HEK293 (cell line): Measurements from ENCODE around the gene USP24.

Experiments used
- REST ChIP-seq: fragments of 450-650 bp; formaldehyde crosslinking; IDR thresholded peaks from 2 replicates; pipeline ENCODE4 v1.5.1; 2016; ENCODE audit warnings: missing biosample characterization, missing genetic modification characterization
- SALL2 ChIP-seq: fragments of 450-650 bp; formaldehyde crosslinking; IDR thresholded peaks from 2 replicates; pipeline ENCODE4 v1.5.0; 2017; ENCODE audit warnings: missing biosample characterization, mild to moderate bottlenecking, missing genetic modification characterization, borderline replicate concordance
- ZFP37 ChIP-seq: fragments of 450-650 bp; formaldehyde crosslinking; IDR thresholded peaks from 2 replicates; pipeline ENCODE4 v1.5.1; 2016; ENCODE audit warnings: missing biosample characterization, missing genetic modification characterization
- ZNF121 ChIP-seq: fragments of 450-650 bp; formaldehyde crosslinking; IDR thresholded peaks from 2 replicates; pipeline ENCODE4 v1.5.1; 2016; ENCODE audit warnings: missing biosample characterization, missing genetic modification characterization
- ZNF138 ChIP-seq: fragments of 450-650 bp; formaldehyde crosslinking; IDR thresholded peaks from 2 replicates; pipeline ENCODE4 v1.5.1; 2016; ENCODE audit warnings: missing biosample characterization, missing genetic modification characterization, borderline replicate concordance
- ZNF274 ChIP-seq, 2 experiments: fragments of 200-500 bp in 1 of 2; fragments of 450-650 bp in 1 of 2; sonication (Bioruptor generic) in 1 of 2; formaldehyde crosslinking in 1 of 2; IDR thresholded peaks; 2 replicates each; pipeline versions ENCODE4 v1.5.1 to v1.6.1; 2014 to 2016; ENCODE audit warnings: borderline replicate concordance in 1 of 2, inconsistent platforms in 1 of 2, low read length in 1 of 2, missing biosample characterization in 1 of 2, missing genetic modification characterization in 1 of 2
- ZNF302 ChIP-seq: fragments of 450-650 bp; formaldehyde crosslinking; IDR thresholded peaks from 2 replicates; pipeline ENCODE4 v1.5.1; 2016; ENCODE audit warnings: missing biosample characterization, missing genetic modification characterization, low read depth
- ZNF426 ChIP-seq: fragments of 450-650 bp; formaldehyde crosslinking; IDR thresholded peaks from 2 replicates; pipeline ENCODE4 v1.5.1; 2017; ENCODE audit warnings: missing biosample characterization, missing genetic modification characterization, mild to moderate bottlenecking, inconsistent platforms, moderate library complexity
- ZNF548 ChIP-seq: fragments of 450-650 bp; formaldehyde crosslinking; IDR thresholded peaks from 2 replicates; pipeline ENCODE4 v1.5.1; 2016; ENCODE audit warnings: missing biosample characterization, missing genetic modification characterization
- ZNF792 ChIP-seq: fragments of 450-650 bp; formaldehyde crosslinking; IDR thresholded peaks from 2 replicates; pipeline ENCODE4 v1.5.1; 2016; ENCODE audit warnings: missing biosample characterization, missing genetic modification characterization
- ZSCAN16 ChIP-seq: fragments of 450-650 bp; formaldehyde crosslinking; IDR thresholded peaks from 2 replicates; pipeline ENCODE4 v1.5.1; 2016; ENCODE audit warnings: missing biosample characterization, missing genetic modification characterization
- TF ChIP-seq, protein P1 (sequence below): fragments of 450-650 bp; formaldehyde crosslinking; IDR thresholded peaks from 2 replicates; pipeline ENCODE4 v1.5.1; 2016; ENCODE audit warnings: missing biosample characterization, missing genetic modification characterization
- TF ChIP-seq, protein P2 (sequence below): fragments of 450-650 bp; formaldehyde crosslinking; IDR thresholded peaks from 2 replicates; pipeline ENCODE4 v1.5.1; 2016; ENCODE audit warnings: missing biosample characterization, missing genetic modification characterization

GRCh38 chr1:55153031-55153430 lies 62.1 kb downstream of the USP24 start:
- TF ChIP-seq, protein P1, sequence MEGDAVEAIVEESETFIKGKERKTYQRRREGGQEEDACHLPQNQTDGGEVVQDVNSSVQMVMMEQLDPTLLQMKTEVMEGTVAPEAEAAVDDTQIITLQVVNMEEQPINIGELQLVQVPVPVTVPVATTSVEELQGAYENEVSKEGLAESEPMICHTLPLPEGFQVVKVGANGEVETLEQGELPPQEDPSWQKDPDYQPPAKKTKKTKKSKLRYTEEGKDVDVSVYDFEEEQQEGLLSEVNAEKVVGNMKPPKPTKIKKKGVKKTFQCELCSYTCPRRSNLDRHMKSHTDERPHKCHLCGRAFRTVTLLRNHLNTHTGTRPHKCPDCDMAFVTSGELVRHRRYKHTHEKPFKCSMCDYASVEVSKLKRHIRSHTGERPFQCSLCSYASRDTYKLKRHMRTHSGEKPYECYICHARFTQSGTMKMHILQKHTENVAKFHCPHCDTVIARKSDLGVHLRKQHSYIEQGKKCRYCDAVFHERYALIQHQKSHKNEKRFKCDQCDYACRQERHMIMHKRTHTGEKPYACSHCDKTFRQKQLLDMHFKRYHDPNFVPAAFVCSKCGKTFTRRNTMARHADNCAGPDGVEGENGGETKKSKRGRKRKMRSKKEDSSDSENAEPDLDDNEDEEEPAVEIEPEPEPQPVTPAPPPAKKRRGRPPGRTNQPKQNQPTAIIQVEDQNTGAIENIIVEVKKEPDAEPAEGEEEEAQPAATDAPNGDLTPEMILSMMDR: no peak
- TF ChIP-seq ZNF274 (IDR thresholded peaks at IDR 0.05; ENCODE audit: low read length) (no peak), ZNF274 (tag by site-specific recombination; IDR thresholded peaks at IDR 0.05; ENCODE audit: borderline replicate concordance) (no peak), ZSCAN16 (tag by site-specific recombination) (no peak), REST (tag by site-specific recombination) (no peak), ZNF792 (no peak), ZNF548 (no peak), ZNF121 (tag by site-specific recombination) (no peak), ZFP37 (tag by site-specific recombination) (no peak), ZNF138 (tag by site-specific recombination) (no peak), SALL2 (no peak), ZNF426 (tag by site-specific recombination) (no peak), ZNF302 (tag by site-specific recombination) (no peak)
- TF ChIP-seq, protein P2, sequence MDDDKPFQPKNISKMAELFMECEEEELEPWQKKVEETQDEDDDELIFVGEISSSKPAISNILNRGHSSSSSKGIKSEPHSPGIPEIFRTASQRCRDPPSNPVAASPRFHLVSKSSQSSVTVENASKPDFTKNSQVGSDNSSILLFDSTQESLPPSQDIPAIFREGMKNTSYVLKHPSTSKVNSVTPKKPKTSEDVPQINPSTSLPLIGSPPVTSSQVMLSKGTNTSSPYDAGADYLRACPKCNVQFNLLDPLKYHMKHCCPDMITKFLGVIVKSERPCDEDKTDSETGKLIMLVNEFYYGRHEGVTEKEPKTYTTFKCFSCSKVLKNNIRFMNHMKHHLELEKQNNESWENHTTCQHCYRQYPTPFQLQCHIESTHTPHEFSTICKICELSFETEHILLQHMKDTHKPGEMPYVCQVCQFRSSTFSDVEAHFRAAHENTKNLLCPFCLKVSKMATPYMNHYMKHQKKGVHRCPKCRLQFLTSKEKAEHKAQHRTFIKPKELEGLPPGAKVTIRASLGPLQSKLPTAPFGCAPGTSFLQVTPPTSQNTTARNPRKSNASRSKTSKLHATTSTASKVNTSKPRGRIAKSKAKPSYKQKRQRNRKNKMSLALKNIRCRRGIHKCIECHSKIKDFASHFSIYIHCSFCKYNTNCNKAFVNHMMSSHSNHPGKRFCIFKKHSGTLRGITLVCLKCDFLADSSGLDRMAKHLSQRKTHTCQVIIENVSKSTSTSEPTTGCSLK (tag by site-specific recombination): no peak
